ENCODE results near the gene CALR.

- TF ChIP-seq ZNF274 (IDR thresholded peaks at IDR 0.05; ENCODE audit: low read depth, low read length) (no peak), YY1 (IDR thresholded peaks at IDR 0.05; ENCODE audit: insufficient read depth, insufficient read length) (peak; percentile 100), SUZ12 (IDR thresholded peaks at IDR 0.05; ENCODE audit: extremely low read depth, insufficient read depth, insufficient read length) (no peak)
Measured at GRCh38 chr19:12933287-12934072, 4.9 kb upstream of the CALR start, which contains the start of gene FARSA.

Measured in NT2/D1 (cell line).